ENCODE results near the gene MAPRE3.

MAPRE3 gene

DNA sequence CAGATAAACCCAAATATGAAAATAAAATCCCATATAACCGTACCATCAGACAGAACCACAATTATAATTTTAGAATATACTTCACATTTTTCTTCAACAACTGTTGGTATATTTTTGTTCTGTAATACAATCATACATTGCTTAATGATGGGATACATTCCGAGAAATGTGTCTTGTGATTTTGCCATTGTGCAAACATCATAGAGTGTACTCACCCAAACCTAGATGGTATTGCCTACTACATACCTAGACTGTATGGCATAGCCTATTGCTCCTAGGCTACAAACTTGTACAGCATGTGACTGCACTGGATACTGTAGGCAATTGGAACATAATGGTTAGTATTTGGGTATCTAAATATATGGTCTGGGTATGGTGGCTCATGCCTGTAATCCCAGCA, 30.6 kb downstream of the MAPRE3 start:
- ChIA-PET POLR2A (no interaction called here), CTCF (no interaction called here)
- no peak for TF ChIP-seq FOXK2 (IDR thresholded peaks at IDR 0.05)
- TF ChIP-seq, protein P1, sequence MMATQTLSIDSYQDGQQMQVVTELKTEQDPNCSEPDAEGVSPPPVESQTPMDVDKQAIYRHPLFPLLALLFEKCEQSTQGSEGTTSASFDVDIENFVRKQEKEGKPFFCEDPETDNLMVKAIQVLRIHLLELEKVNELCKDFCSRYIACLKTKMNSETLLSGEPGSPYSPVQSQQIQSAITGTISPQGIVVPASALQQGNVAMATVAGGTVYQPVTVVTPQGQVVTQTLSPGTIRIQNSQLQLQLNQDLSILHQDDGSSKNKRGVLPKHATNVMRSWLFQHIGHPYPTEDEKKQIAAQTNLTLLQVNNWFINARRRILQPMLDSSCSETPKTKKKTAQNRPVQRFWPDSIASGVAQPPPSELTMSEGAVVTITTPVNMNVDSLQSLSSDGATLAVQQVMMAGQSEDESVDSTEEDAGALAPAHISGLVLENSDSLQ (IDR thresholded peaks at IDR 0.05): no peak
- no peak for TF ChIP-seq TARDBP (IDR thresholded peaks at IDR 0.05)
- TF ChIP-seq NFRKB (IDR thresholded peaks at IDR 0.05): no peak
- TF ChIP-seq LEF1 (IDR thresholded peaks at IDR 0.05; ENCODE audit: borderline replicate concordance): no peak
- TF ChIP-seq BHLHE40 (IDR thresholded peaks at IDR 0.05; ENCODE audit: borderline replicate concordance): no peak
- TF ChIP-seq L3MBTL2 (conservative IDR thresholded peaks at IDR 0.05): no peak

DNA sequence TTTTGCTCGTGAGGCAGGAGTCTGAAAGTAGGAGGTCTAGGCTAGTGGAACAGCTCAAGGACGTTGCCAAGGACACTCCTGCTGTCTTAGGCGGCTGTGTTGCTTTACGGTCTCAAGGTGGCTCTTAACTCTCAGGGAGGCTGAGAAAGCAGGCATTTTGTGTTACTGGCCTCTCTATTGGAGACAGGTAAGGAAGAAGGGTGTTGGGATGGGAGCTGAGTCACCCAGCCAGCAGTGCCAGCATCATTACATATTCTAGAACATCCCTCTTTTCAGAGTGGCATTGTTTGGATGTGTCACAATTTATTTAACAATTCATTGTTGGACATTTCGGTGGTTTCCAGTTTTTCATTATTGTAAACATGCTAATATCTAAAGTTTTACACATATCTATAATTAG, 31.5 kb downstream of the MAPRE3 start:
- CTCF ChIA-PET: interaction anchor here (1.4 kb wide), 1 partner anchor 40 kb away, joined by 3 read pairs; no protein-coding TSS in a partner anchor
- POLR2A ChIA-PET: no interaction called here
- TF ChIP-seq ZNF384 (IDR thresholded peaks at IDR 0.05): no peak
- TF ChIP-seq NFRKB (IDR thresholded peaks at IDR 0.05): no peak
- no peak for TF ChIP-seq CTBP1 (IDR thresholded peaks at IDR 0.05; ENCODE audit: borderline replicate concordance)
- TF ChIP-seq ELF4 (IDR thresholded peaks at IDR 0.05): no peak
- TF ChIP-seq FOXM1 (IDR thresholded peaks at IDR 0.05; ENCODE audit: borderline replicate concordance): no peak
- DNase-seq (ENCODE audit: extremely low spot score): no peak

More for the DNA sequence above, 30.6 kb downstream of the MAPRE3 start:
- no peak for DNase-seq (ENCODE audit: extremely low spot score)

DNA sequence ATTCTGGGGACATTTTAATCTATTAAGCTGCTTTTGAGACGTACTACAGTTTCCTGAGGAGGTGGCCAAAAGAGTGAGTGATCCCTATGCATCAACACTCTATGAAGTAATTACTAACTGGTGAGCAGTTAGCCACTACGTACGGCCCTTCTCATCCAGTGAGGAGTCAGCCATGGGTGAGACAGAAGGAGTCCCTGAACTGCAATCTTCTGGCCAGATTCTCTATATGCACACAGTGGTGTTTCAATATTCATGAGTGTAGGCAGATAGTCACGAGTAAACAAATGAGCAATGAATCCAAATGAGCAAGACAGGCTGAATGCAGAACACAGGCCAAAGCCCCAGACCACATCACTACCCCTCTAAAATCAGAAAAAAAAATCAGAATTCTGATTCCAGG, 32.6 kb downstream of the MAPRE3 start:
- no peak for DNase-seq (ENCODE audit: extremely low spot score)
- ChIA-PET POLR2A (no interaction called here), CTCF (interaction anchor here (1.4 kb wide), 1 partner anchor 41 kb away, joined by 3 read pairs; no protein-coding TSS in a partner anchor)
- TF ChIP-seq LEF1 (IDR thresholded peaks at IDR 0.05; ENCODE audit: borderline replicate concordance) (no peak), TARDBP (IDR thresholded peaks at IDR 0.05) (no peak), SP1 (IDR thresholded peaks at IDR 0.05) (no peak)

DNA sequence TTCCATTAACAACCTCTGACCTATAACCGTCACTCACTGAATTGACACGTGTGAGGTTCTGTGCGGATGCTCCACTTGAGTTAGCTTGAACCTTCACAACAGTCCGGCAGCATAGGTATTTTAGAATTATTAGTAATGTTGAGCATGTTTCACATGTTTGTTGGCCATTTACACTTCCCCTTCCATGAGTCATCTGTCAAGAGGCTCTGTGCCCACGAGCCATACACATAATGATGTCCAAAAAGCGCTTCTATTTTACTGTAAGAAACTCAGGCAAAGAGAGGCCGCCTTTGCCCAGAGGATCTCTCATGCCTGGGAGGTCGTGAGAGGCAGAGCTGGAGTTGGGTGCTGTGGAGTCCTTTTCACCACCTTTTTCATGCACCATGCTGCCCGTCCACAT, 33.4 kb downstream of the MAPRE3 start:
- TF ChIP-seq ELF4 (IDR thresholded peaks at IDR 0.05) (no peak), BHLHE40 (IDR thresholded peaks at IDR 0.05; ENCODE audit: borderline replicate concordance) (no peak), NFRKB (IDR thresholded peaks at IDR 0.05) (no peak)
- TF ChIP-seq, protein P1 (IDR thresholded peaks at IDR 0.05): no peak
- ChIA-PET CTCF (interaction anchor here (0.7 to 0.9 kb wide), 2 partner anchors 13 to 26 kb away, joined by 3 to 4 read pairs; no protein-coding TSS in a partner anchor), POLR2A (no interaction called here)
- DNase-seq (ENCODE audit: extremely low spot score): no peak

DNA sequence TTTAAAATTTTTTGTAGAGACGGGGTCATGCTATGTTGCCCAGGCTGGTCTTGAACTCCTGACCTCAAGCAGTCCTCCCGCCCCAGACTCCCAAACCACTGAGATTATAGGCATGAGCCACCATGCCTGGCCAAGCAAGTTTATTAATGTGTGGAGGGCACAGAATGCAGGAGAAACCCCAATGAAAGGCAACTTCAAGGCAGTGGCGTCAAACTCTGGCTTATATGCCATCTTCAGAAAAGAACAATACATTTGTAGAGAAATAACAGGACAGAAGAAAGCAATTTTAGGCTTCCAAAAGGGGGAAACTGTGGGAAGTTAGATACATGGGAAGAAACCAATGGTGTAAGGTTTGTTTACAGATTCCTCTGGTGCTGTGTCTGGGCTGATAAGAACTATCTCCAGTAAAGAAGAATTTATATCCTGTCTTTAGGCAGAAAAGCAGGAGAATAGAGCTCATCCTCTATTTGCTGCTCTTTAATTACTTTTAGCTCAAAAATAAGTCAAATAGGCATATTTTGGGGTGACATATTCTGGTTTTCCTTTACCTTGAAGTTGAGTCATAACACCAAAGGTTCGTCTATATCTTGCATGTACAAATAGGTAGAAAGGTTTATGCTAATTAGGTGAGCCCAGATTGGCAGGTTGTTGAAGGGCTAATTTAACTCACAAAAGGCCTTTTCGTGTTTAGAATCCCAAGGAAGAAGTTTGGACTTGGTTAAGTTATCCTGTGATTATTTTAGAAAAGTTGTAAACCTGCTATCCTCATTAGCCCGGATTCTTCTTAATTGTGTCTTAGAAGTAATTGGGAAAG, 36.4 kb downstream of the MAPRE3 start:
- DNase-seq (ENCODE audit: extremely low spot score): no peak
- TF ChIP-seq, protein P1 (IDR thresholded peaks at IDR 0.05): no peak
- TF ChIP-seq NFRKB (IDR thresholded peaks at IDR 0.05) (no peak), FOXM1 (IDR thresholded peaks at IDR 0.05; ENCODE audit: borderline replicate concordance) (no peak), ARNT (IDR thresholded peaks at IDR 0.05) (no peak), BHLHE40 (IDR thresholded peaks at IDR 0.05; ENCODE audit: borderline replicate concordance) (no peak)
- POLR2A ChIA-PET: no interaction called here
- CTCF ChIA-PET: interaction anchor here (1.0 to 1.8 kb wide), 2 partner anchors 10 to 45 kb away, joined by 6 to 8 read pairs; no protein-coding TSS in a partner anchor

DNA sequence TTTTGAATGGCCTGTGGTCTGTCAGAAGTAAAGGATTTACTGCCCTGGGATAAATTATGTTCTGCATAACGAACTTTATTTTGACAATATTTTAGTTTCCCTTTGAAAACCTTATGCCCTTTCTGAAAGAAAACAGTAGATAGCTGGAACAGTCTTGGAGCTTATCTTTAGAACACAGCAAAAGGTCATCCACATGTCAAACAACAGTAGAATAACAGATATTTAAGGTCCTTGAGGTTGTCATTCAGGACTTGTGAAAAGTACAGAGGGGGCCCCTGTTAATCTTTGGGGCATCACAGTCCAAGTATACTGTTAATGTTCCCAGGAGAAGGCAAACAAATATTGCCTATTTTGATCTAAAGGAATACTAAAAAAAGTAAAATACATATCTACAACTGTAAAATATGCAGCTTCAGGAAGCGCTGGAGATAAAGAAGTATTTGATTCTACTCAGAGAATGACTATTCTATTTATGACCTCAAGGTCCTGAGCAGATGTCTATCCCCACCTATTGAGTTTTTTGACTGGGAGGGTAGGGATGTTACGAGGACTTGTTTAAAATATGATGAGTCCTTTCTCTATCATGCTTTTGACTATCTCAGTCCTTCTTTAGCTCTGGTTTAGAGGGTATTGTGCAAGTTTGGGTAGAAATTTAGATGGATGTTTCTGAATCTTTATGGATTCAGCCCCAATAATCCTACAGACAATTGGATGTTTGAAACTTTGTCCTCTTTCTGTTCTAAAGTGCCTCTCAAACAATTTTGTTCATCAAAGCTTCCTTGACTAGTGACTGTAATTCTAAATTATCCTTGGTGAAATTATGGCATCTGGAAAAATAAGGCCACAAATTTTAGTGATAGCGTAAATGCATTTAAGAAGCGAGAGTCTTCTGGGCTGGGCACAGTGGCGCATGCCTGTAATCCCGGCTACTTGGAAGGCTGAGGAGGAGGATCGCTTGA, 37.3 kb downstream of the MAPRE3 start:
- no peak for DNase-seq (ENCODE audit: extremely low spot score)
- POLR2A ChIA-PET: no interaction called here
- CTCF ChIA-PET: interaction anchor here (1.0 to 1.8 kb wide), 3 partner anchors 9 to 46 kb away, joined by 6 to 8 read pairs (median 7); no protein-coding TSS in a partner anchor
- TF ChIP-seq FOXM1 (IDR thresholded peaks at IDR 0.05; ENCODE audit: borderline replicate concordance) (no peak), BHLHE40 (IDR thresholded peaks at IDR 0.05; ENCODE audit: borderline replicate concordance) (no peak), L3MBTL2 (conservative IDR thresholded peaks at IDR 0.05) (no peak), LEF1 (IDR thresholded peaks at IDR 0.05; ENCODE audit: borderline replicate concordance) (no peak), CTBP1 (IDR thresholded peaks at IDR 0.05; ENCODE audit: borderline replicate concordance) (no peak), ARNT (IDR thresholded peaks at IDR 0.05) (no peak), NFRKB (IDR thresholded peaks at IDR 0.05) (no peak), ZNF384 (IDR thresholded peaks at IDR 0.05) (no peak)
- TF ChIP-seq, protein P1 (IDR thresholded peaks at IDR 0.05): no peak

All from HEK293T (cell line).